ENCODE results near the gene UACA. TPM values are rescaled to one million over a fixed set of nuclear protein-coding genes. Genes with fewer than 3 reads are reported as not detected.
A peak's percentile ranks its signal among the peaks of the same experiment; 100 is the strongest.

UACA gene
- total RNA-seq, 4 donors from 2014 or later, result 101 to 192 (median 127) TPM

GRCh38 chr15:70707686-70708300, 55.6 kb downstream of the UACA start:
- H3K9me3 ChIP-seq, result no peaks in the 10 kb centered on the region
- no peak for ATAC-seq
- in situ Hi-C loops (cut with MboI; ENCODE audit: low sequenced_read_pairs in 4 of 4), result loop anchor here in 1 of 4 donors (10.0 kb wide), 1 partner anchor 57 kb away; the partner anchor contains the start of gene UACA
- no peak overlapping the region for H3K4me3 ChIP-seq
- no peak for DNase-seq
- no peak for TF ChIP-seq CTCF (IDR thresholded peaks at IDR 0.05 in 4 of 5, conservative IDR thresholded peaks at IDR 0.05 in 1 of 5)
- no peak for TF ChIP-seq POLR2A (IDR thresholded peaks at IDR 0.05)
- no peaks in the 10 kb centered on the region for H3K27me3 ChIP-seq
- no peaks in the 10 kb centered on the region for H3K36me3 ChIP-seq
- H3K27ac ChIP-seq, result peak overlapping the region; percentile 48 to 92 (median 84)
- intact Hi-C loops (cut with DNase I; ENCODE audit: low total_unique reads), result no loop called here
- peaks cover 56 to 73% of the 10 kb centered on the region in 2 donors for H3K4me1 ChIP-seq

GRCh38 chr15:70704731-70705130, 58.6 kb downstream of the UACA start:
- intact Hi-C loops (cut with DNase I; ENCODE audit: low total_unique reads), result loop anchor here (2.0 to 5.0 kb wide), 3 partner anchors 38 to 607 kb away; partner anchors contain the start of genes TLE3 and UACA
- no peak for TF ChIP-seq CTCF (IDR thresholded peaks at IDR 0.05 in 4 of 5, conservative IDR thresholded peaks at IDR 0.05 in 1 of 5)
- TF ChIP-seq POLR2A (IDR thresholded peaks at IDR 0.05), result no peak

GRCh38 chr15:70704166-70704565, 59.2 kb downstream of the UACA start:
- TF ChIP-seq CTCF (IDR thresholded peaks at IDR 0.05 in 4 of 5, conservative IDR thresholded peaks at IDR 0.05 in 1 of 5), result no peak
- no peak for TF ChIP-seq POLR2A (IDR thresholded peaks at IDR 0.05)
- peak overlapping the region; percentile 79 to 92 (median 88) for H3K27ac ChIP-seq
- ATAC-seq (no peak), DNase-seq (no peak)
- peaks cover 51 to 75% of the 10 kb centered on the region in 2 donors for H3K4me1 ChIP-seq
- intact Hi-C loops (cut with DNase I; ENCODE audit: low total_unique reads), result loop anchor here (2.0 to 5.0 kb wide), 3 partner anchors 38 to 607 kb away; partner anchors contain the start of genes TLE3 and UACA
- H3K36me3 ChIP-seq, result no peaks in the 10 kb centered on the region
- no peaks in the 10 kb centered on the region for H3K27me3 ChIP-seq
- H3K9me3 ChIP-seq, result no peaks in the 10 kb centered on the region
- in situ Hi-C loops (cut with MboI; ENCODE audit: low sequenced_read_pairs in 4 of 4), result loop anchor here in 1 of 4 donors (10.0 kb wide), 1 partner anchor 61 kb away; the partner anchor contains the start of gene UACA
- H3K4me3 ChIP-seq, result no peak overlapping the region

More at GRCh38 chr15:70704731-70705130, 58.6 kb downstream of the UACA start:
- Histone ChIP-seq H3K9me3 (no peaks in the 10 kb centered on the region), H3K4me3 (no peak overlapping the region), H3K27ac (peak overlapping the region; percentile 79 to 92 (median 88)), H3K4me1 (peaks cover 50 to 75% of the 10 kb centered on the region in 2 donors), H3K36me3 (no peaks in the 10 kb centered on the region), H3K27me3 (no peaks in the 10 kb centered on the region)
- DNase-seq (no peak), ATAC-seq (no peak)
- in situ Hi-C loops (cut with MboI; ENCODE audit: low sequenced_read_pairs in 4 of 4), result loop anchor here in 1 of 4 donors (10.0 kb wide), 1 partner anchor 60 kb away; the partner anchor contains the start of gene UACA

- Histone ChIP-seq H3K9me3 (no peaks in the 10 kb centered on the region), H3K4me3 (peak overlapping the region; percentile 41 to 53 (median 46)), H3K27me3 (no peaks in the 10 kb centered on the region), H3K4me1 (peaks cover 51 to 82% of the 10 kb centered on the region in 2 donors), H3K27ac (peak overlapping the region; percentile 79 to 92 (median 88)), H3K36me3 (no peaks in the 10 kb centered on the region)
- intact Hi-C loops (cut with DNase I; ENCODE audit: low total_unique reads), result loop anchor here (2.0 to 5.0 kb wide), 3 partner anchors 14 to 606 kb away; partner anchors contain the start of gene TLE3
- TF ChIP-seq POLR2A (IDR thresholded peaks at IDR 0.05) (no peak), CTCF (IDR thresholded peaks at IDR 0.05 in 4 of 5, conservative IDR thresholded peaks at IDR 0.05 in 1 of 5) (no peak)
- ATAC-seq (peak; percentile 27 to 39), DNase-seq (no peak)
- in situ Hi-C loops (cut with MboI; ENCODE audit: low sequenced_read_pairs in 4 of 4), result loop anchor here in 1 of 4 donors (10.0 kb wide), 1 partner anchor 62 kb away; the partner anchor contains the start of gene UACA
These were observed 60.1 kb downstream of the UACA start for GRCh38 chr15:70703096-70703878.
